Fibroblast of lung (primary cell): ENCODE results near the gene TSGA10IP.

Source experiments
- EZH2 ChIP-seq: IDR thresholded peaks from 2 replicates; pipeline ENCODE4 v1.5.1; 2012; ENCODE audit warnings: low read length, control low read depth, mild to moderate bottlenecking; ENCODE audit errors: missing control alignments
- TF ChIP-seq, protein P1 (sequence below), 2 donors: IDR thresholded peaks in 1 of 2; conservative IDR thresholded peaks in 1 of 2; 1 replicate in 1 of 2; 2 replicates in 1 of 2; pipeline ENCODE4 v1.5.1; 2011 to 2012; ENCODE audit warnings: low read length in 2 of 2, control low read depth in 1 of 2, inconsistent platforms in 1 of 2, low read depth in 1 of 2, mild to moderate bottlenecking in 1 of 2

GRCh38 chr11:65983589-65983987 is 38.3 kb downstream of the TSGA10IP start:
- TF ChIP-seq, protein P1, sequence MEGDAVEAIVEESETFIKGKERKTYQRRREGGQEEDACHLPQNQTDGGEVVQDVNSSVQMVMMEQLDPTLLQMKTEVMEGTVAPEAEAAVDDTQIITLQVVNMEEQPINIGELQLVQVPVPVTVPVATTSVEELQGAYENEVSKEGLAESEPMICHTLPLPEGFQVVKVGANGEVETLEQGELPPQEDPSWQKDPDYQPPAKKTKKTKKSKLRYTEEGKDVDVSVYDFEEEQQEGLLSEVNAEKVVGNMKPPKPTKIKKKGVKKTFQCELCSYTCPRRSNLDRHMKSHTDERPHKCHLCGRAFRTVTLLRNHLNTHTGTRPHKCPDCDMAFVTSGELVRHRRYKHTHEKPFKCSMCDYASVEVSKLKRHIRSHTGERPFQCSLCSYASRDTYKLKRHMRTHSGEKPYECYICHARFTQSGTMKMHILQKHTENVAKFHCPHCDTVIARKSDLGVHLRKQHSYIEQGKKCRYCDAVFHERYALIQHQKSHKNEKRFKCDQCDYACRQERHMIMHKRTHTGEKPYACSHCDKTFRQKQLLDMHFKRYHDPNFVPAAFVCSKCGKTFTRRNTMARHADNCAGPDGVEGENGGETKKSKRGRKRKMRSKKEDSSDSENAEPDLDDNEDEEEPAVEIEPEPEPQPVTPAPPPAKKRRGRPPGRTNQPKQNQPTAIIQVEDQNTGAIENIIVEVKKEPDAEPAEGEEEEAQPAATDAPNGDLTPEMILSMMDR (conservative IDR thresholded peaks at IDR 0.05 in 1 of 2, IDR thresholded peaks at IDR 0.05 in 1 of 2; ENCODE audit: low read depth in 1 of 2, low read length in 2 of 2) = no peak
- no peak for TF ChIP-seq EZH2
